Measurements from ENCODE around the gene CHRNA5.

GRCh38 chr15:78552597-78552996 lies 12.7 kb upstream of the CHRNA5 start:
- TF ChIP-seq CTCF (conservative IDR thresholded peaks at IDR 0.05) (no peak), ZFX (IDR thresholded peaks at IDR 0.05) (no peak)
